HCT116 (cell line): ENCODE data around the gene XKR3.

Experiments used
- ATF3 ChIP-seq: IDR thresholded peaks from 2 replicates; pipeline ENCODE4 v1.6.1; 2012
- CTCF ChIP-seq, 3 experiments: fragments of 200-600 bp in 1 of 3; sonication (generic) in 1 of 3; IDR thresholded peaks in 2 of 3; conservative IDR thresholded peaks in 1 of 3; 2 replicates each; pipeline ENCODE4 v1.5.1; 2012 to 2017; ENCODE audit warnings: low read depth in 2 of 3, low read length in 2 of 3, antibody characterized with exemption in 1 of 3, borderline replicate concordance in 1 of 3, control low read depth in 1 of 3, mild to moderate bottlenecking in 1 of 3, mixed read lengths in 1 of 3, mixed run types in 1 of 3, moderate library complexity in 1 of 3; ENCODE audit not compliant: insufficient read depth in 1 of 3
- JUND ChIP-seq: IDR thresholded peaks from 2 replicates; pipeline ENCODE4 v1.6.1; 2012
- MAX ChIP-seq: IDR thresholded peaks from 2 replicates; pipeline ENCODE4 v1.6.1; 2012
- POLR2A ChIP-seq: IDR thresholded peaks from 2 replicates; pipeline ENCODE4 v1.7.0; 2011; ENCODE audit warnings: borderline replicate concordance; ENCODE audit not compliant: insufficient read depth, insufficient read length; ENCODE audit errors: extremely low read depth
- POLR2AphosphoS5 ChIP-seq: IDR thresholded peaks from 2 replicates; pipeline ENCODE4 v1.6.1; 2011; ENCODE audit warnings: mild to moderate bottlenecking, low read depth, low read length, moderate library complexity
- RAD21 ChIP-seq: IDR thresholded peaks from 2 replicates; pipeline ENCODE4 v1.6.1; 2012; ENCODE audit warnings: low read depth, mild to moderate bottlenecking
- REST ChIP-seq: IDR thresholded peaks from 2 replicates; pipeline ENCODE4 v1.6.1; 2012; ENCODE audit warnings: low read depth
- SIN3A ChIP-seq: IDR thresholded peaks from 2 replicates; pipeline ENCODE4 v1.6.1; 2012; ENCODE audit warnings: low read depth
- YY1 ChIP-seq: IDR thresholded peaks from 2 replicates; pipeline ENCODE4 v1.6.1; 2011; ENCODE audit warnings: low read length, low read depth, moderate library complexity, mild to moderate bottlenecking; ENCODE audit not compliant: insufficient replicate concordance; ENCODE audit errors: extremely low read depth
- ZNF274 ChIP-seq: fragments of 200-500 bp; sonication (Bioruptor generic); IDR thresholded peaks from 2 replicates; pipeline ENCODE4 v1.6.1; 2014; ENCODE audit warnings: mild to moderate bottlenecking, low read depth, low read length, inconsistent platforms

GRCh38 chr22:16783453-16783852 lies 41.8 kb downstream of the XKR3 start:
- TF ChIP-seq SIN3A (no peak), POLR2A (no peak), REST (no peak), RAD21 (no peak), YY1 (no peak), POLR2AphosphoS5 (no peak), CTCF (IDR thresholded peaks at IDR 0.05 in 2 of 3, conservative IDR thresholded peaks at IDR 0.05 in 1 of 3; ENCODE audit: borderline replicate concordance in 1 of 3, insufficient read depth in 1 of 3, low read depth in 2 of 3, low read length in 2 of 3) (no peak), MAX (no peak), ATF3 (no peak), JUND (no peak), ZNF274 (no peak)
